ENCODE measurements around the gene KNSTRN. TPM values are rescaled to one million over a fixed set of nuclear protein-coding genes. Genes with fewer than 3 reads are reported as not detected.
A peak's percentile ranks its signal among the peaks of the same experiment; 100 is the strongest.

KNSTRN gene
- total and polyA plus RNA-seq, 2 experiments from 2014 or later: 67.9 to 80.4 TPM

DNA sequence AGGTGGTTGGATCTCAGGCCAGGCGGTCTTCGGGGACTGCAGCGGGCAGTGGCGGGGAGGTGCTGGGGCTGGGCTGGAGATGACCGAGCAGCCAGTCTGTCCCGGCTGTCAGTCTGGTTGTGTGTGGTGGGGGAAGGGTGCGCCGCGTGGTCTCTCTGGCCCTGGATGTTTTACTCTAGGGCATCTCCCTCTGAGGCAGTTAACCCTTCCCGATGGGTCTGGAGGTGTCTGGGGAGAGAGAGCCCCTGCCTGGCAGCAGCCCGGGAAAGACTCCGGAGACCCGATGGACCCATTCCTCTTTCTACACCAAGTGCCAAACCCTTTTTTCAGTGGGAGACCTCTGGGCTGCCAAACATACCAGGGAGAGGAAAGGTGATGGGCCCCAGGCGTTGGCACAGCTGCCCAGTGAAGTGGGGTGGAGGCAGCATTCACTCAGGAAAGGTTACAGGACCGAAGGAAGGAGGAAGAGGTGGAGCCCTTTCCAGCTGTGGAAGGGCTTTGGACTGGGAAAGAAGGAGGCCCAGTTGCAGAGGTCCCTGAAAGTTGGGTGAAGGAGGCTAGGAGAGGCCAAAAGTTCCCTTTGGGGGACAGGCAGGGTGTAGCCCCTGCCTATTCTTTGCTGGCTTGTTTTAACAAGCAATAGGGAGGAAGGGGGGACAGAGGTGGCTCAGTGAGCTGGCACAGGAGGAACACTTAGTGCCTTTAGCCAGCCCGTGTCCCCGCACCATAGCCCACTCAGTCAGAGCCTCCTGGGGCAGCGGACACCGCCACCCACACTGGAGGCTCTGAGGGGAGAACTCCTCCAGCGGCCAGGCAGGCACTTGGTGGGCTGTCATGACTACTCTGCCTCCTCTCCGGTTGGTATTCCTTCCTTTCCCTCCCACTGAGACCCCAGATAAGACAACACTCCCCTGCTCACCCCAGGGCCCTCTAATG, 55.5 kb downstream of the KNSTRN start:
- Histone ChIP-seq H3K4me2 (peak overlapping the region; percentile 100), H3K27ac (ENCODE audit: low read depth) (no peak overlapping the region), H3F3A (replicated peaks; ENCODE audit: low read depth) (0 out of 2 replicates have a peak, but pooled peaks cover 9% of the 10 kb centered on the region), H3K9me2 (ENCODE audit: insufficient read depth) (no peaks in the 10 kb centered on the region), H3K4me1 (ENCODE audit: insufficient read depth) (peaks cover 43% of the 10 kb centered on the region), H2AFZ (peak overlapping the region; percentile 63; the same call in 1 of the 2 replicates), H3K36me3 (ENCODE audit: insufficient read depth) (no peaks in the 10 kb centered on the region), H3K79me2 (replicated peaks; ENCODE audit: insufficient read depth) (peaks cover 16% of the 10 kb centered on the region), H3K27me3 (ENCODE audit: insufficient read depth) (peaks cover 36% of the 10 kb centered on the region), H4K20me1 (replicated peaks; ENCODE audit: insufficient read depth) (peaks cover 6% of the 10 kb centered on the region), H3K4me3 (peak overlapping the region; percentile 82)
- Mint-ChIP-seq H3K27ac (peak overlapping the region; percentile 75; the same call in 1 of the 2 replicates), H3K27me3 (ENCODE audit: insufficient read depth, low read depth, poor library complexity) (peaks cover 48% of the 10 kb centered on the region), H3K36me3 (ENCODE audit: low read depth) (peaks cover 8% of the 10 kb centered on the region), H3K4me1 (peaks cover 46% of the 10 kb centered on the region), H3K9me3 (no peaks in the 10 kb centered on the region; the same call in 2 of the 3 replicates), H3K4me3 (peak overlapping the region; percentile 94)
- no peak for TF ChIP-seq ZNF331 (CRISPR knock-in tag; IDR thresholded peaks at IDR 0.05; ENCODE audit: low read depth)
- TF ChIP-seq, protein P1, sequence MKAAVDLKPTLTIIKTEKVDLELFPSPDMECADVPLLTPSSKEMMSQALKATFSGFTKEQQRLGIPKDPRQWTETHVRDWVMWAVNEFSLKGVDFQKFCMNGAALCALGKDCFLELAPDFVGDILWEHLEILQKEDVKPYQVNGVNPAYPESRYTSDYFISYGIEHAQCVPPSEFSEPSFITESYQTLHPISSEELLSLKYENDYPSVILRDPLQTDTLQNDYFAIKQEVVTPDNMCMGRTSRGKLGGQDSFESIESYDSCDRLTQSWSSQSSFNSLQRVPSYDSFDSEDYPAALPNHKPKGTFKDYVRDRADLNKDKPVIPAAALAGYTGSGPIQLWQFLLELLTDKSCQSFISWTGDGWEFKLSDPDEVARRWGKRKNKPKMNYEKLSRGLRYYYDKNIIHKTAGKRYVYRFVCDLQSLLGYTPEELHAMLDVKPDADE (IDR thresholded peaks at IDR 0.05): no peak
- TF ChIP-seq, protein P2, sequence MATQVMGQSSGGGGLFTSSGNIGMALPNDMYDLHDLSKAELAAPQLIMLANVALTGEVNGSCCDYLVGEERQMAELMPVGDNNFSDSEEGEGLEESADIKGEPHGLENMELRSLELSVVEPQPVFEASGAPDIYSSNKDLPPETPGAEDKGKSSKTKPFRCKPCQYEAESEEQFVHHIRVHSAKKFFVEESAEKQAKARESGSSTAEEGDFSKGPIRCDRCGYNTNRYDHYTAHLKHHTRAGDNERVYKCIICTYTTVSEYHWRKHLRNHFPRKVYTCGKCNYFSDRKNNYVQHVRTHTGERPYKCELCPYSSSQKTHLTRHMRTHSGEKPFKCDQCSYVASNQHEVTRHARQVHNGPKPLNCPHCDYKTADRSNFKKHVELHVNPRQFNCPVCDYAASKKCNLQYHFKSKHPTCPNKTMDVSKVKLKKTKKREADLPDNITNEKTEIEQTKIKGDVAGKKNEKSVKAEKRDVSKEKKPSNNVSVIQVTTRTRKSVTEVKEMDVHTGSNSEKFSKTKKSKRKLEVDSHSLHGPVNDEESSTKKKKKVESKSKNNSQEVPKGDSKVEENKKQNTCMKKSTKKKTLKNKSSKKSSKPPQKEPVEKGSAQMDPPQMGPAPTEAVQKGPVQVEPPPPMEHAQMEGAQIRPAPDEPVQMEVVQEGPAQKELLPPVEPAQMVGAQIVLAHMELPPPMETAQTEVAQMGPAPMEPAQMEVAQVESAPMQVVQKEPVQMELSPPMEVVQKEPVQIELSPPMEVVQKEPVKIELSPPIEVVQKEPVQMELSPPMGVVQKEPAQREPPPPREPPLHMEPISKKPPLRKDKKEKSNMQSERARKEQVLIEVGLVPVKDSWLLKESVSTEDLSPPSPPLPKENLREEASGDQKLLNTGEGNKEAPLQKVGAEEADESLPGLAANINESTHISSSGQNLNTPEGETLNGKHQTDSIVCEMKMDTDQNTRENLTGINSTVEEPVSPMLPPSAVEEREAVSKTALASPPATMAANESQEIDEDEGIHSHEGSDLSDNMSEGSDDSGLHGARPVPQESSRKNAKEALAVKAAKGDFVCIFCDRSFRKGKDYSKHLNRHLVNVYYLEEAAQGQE (IDR thresholded peaks at IDR 0.05; ENCODE audit: unreplicated experiment): no peak
- no peak for TF ChIP-seq EZH2 (IDR thresholded peaks at IDR 0.05; ENCODE audit: low read depth, unreplicated experiment)
- TF ChIP-seq EZH2phosphoT487 (IDR thresholded peaks at IDR 0.05; ENCODE audit: unreplicated experiment): no peak
- TF ChIP-seq, protein P3, sequence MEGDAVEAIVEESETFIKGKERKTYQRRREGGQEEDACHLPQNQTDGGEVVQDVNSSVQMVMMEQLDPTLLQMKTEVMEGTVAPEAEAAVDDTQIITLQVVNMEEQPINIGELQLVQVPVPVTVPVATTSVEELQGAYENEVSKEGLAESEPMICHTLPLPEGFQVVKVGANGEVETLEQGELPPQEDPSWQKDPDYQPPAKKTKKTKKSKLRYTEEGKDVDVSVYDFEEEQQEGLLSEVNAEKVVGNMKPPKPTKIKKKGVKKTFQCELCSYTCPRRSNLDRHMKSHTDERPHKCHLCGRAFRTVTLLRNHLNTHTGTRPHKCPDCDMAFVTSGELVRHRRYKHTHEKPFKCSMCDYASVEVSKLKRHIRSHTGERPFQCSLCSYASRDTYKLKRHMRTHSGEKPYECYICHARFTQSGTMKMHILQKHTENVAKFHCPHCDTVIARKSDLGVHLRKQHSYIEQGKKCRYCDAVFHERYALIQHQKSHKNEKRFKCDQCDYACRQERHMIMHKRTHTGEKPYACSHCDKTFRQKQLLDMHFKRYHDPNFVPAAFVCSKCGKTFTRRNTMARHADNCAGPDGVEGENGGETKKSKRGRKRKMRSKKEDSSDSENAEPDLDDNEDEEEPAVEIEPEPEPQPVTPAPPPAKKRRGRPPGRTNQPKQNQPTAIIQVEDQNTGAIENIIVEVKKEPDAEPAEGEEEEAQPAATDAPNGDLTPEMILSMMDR (conservative IDR thresholded peaks at IDR 0.05; ENCODE audit: low read depth in 2 of 2): no peak
- no peak for TF ChIP-seq NANOG (IDR thresholded peaks at IDR 0.05; ENCODE audit: borderline replicate concordance)
- no peak for TF ChIP-seq JUNB (IDR thresholded peaks at IDR 0.05; ENCODE audit: unreplicated experiment)
- no peak for TF ChIP-seq STAT1 (IDR thresholded peaks at IDR 0.05; ENCODE audit: unreplicated experiment)
- TF ChIP-seq POLR2AphosphoS5 (IDR thresholded peaks at IDR 0.05; ENCODE audit: low read depth): no peak; the same call in 1 of the 2 replicates
- TF ChIP-seq, protein P4, sequence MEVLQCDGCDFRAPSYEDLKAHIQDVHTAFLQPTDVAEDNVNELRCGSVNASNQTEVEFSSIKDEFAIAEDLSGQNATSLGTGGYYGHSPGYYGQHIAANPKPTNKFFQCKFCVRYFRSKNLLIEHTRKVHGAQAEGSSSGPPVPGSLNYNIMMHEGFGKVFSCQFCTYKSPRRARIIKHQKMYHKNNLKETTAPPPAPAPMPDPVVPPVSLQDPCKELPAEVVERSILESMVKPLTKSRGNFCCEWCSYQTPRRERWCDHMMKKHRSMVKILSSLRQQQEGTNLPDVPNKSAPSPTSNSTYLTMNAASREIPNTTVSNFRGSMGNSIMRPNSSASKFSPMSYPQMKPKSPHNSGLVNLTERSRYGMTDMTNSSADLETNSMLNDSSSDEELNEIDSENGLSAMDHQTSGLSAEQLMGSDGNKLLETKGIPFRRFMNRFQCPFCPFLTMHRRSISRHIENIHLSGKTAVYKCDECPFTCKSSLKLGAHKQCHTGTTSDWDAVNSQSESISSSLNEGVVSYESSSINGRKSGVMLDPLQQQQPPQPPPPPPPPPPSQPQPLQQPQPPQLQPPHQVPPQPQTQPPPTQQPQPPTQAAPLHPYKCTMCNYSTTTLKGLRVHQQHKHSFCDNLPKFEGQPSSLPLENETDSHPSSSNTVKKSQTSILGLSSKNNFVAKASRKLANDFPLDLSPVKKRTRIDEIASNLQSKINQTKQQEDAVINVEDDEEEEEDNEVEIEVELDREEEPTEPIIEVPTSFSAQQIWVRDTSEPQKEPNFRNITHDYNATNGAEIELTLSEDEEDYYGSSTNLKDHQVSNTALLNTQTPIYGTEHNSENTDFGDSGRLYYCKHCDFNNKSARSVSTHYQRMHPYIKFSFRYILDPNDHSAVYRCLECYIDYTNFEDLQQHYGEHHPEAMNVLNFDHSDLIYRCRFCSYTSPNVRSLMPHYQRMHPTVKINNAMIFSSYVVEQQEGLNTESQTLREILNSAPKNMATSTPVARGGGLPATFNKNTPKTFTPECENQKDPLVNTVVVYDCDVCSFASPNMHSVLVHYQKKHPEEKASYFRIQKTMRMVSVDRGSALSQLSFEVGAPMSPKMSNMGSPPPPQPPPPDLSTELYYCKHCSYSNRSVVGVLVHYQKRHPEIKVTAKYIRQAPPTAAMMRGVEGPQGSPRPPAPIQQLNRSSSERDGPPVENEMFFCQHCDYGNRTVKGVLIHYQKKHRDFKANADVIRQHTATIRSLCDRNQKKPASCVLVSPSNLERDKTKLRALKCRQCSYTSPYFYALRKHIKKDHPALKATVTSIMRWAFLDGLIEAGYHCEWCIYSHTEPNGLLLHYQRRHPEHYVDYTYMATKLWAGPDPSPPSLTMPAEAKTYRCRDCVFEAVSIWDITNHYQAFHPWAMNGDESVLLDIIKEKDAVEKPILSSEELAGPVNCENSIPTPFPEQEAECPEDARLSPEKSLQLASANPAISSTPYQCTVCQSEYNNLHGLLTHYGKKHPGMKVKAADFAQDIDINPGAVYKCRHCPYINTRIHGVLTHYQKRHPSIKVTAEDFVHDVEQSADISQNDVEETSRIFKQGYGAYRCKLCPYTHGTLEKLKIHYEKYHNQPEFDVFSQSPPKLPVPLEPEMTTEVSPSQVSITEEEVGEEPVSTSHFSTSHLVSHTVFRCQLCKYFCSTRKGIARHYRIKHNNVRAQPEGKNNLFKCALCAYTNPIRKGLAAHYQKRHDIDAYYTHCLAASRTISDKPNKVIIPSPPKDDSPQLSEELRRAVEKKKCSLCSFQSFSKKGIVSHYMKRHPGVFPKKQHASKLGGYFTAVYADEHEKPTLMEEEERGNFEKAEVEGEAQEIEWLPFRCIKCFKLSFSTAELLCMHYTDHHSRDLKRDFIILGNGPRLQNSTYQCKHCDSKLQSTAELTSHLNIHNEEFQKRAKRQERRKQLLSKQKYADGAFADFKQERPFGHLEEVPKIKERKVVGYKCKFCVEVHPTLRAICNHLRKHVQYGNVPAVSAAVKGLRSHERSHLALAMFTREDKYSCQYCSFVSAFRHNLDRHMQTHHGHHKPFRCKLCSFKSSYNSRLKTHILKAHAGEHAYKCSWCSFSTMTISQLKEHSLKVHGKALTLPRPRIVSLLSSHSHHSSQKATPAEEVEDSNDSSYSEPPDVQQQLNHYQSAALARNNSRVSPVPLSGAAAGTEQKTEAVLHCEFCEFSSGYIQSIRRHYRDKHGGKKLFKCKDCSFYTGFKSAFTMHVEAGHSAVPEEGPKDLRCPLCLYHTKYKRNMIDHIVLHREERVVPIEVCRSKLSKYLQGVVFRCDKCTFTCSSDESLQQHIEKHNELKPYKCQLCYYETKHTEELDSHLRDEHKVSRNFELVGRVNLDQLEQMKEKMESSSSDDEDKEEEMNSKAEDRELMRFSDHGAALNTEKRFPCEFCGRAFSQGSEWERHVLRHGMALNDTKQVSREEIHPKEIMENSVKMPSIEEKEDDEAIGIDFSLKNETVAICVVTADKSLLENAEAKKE (CRISPR knock-in tag; IDR thresholded peaks at IDR 0.05): no peak
- no peak for TF ChIP-seq CREB1 (CRISPR knock-in tag; IDR thresholded peaks at IDR 0.05; ENCODE audit: low read depth)
- TF ChIP-seq ZNF114 (CRISPR knock-in tag; IDR thresholded peaks at IDR 0.05): no peak
- ATAC-seq: peak; percentile 1
- DNase-seq (ENCODE audit: low spot score): peak; percentile 46

Measured in GM23338 (cell line).